Measurements from ENCODE around the gene SNTA1. TPM values are rescaled to one million over a fixed set of nuclear protein-coding genes. Genes with fewer than 3 reads are reported as not detected.

Gene SNTA1
- total RNA-seq, 1 experiment from 2014 or later, result 7.6 TPM

DNA sequence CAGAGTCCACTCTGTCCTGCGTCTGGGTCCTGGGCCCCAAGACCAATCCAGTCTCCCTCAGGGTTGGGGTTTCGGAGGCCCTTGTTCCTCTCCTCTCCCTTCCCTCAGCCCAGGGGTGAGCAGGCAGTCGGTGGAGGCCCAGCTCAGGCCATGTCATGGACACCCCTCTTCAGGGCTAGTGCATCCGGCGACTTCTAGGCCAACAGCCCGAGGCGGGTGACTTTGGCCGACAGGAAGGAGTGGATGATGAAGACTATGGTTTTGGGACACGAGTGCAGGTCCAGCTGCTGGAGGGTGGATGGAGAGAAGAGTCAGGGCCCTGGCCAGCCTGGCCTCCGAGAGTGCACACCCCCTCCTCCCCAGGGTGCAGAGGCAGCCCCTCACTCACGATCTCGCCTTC lies 35.2 kb downstream of the SNTA1 start:
- no peaks in the 10 kb centered on the region for H3K4me1 ChIP-seq (replicated peaks; ENCODE audit: insufficient read depth)
- ChIA-PET CTCF (no interaction called here), POLR2A (ENCODE audit: unreplicated experiment) (no interaction called here)
- H2AFZ ChIP-seq, result no peak overlapping the region
- no peaks in the 10 kb centered on the region for H3K36me3 ChIP-seq (ENCODE audit: low read depth)
- H3K4me2 ChIP-seq, result no peak overlapping the region
- no peak for DNase-seq
- H3K4me3 ChIP-seq, result no peak overlapping the region
- H3K79me2 ChIP-seq (ENCODE audit: low read depth), result no peaks in the 10 kb centered on the region
- TF ChIP-seq, protein P1, sequence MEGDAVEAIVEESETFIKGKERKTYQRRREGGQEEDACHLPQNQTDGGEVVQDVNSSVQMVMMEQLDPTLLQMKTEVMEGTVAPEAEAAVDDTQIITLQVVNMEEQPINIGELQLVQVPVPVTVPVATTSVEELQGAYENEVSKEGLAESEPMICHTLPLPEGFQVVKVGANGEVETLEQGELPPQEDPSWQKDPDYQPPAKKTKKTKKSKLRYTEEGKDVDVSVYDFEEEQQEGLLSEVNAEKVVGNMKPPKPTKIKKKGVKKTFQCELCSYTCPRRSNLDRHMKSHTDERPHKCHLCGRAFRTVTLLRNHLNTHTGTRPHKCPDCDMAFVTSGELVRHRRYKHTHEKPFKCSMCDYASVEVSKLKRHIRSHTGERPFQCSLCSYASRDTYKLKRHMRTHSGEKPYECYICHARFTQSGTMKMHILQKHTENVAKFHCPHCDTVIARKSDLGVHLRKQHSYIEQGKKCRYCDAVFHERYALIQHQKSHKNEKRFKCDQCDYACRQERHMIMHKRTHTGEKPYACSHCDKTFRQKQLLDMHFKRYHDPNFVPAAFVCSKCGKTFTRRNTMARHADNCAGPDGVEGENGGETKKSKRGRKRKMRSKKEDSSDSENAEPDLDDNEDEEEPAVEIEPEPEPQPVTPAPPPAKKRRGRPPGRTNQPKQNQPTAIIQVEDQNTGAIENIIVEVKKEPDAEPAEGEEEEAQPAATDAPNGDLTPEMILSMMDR (conservative IDR thresholded peaks at IDR 0.05), result no peak
- TF ChIP-seq EZH2 (IDR thresholded peaks at IDR 0.05; ENCODE audit: low read depth), result no peak
- H3K27me3 ChIP-seq (ENCODE audit: insufficient read depth, low read depth), result no peaks in the 10 kb centered on the region
- no TSS peak for BruUV-seq (replicated peaks)
- intact Hi-C loops (cut with micrococcal nuclease; ENCODE audit: unreplicated experiment), result no loop called here
- H3F3A ChIP-seq (ENCODE audit: insufficient read depth, low read depth), result 0 out of 2 replicates have a peak, but pooled peaks cover 3% of the 10 kb centered on the region
- no peak overlapping the region for H3K27ac ChIP-seq
- H4K20me1 ChIP-seq (ENCODE audit: insufficient read depth), result no peaks in the 10 kb centered on the region
- H3K9me3 ChIP-seq (ENCODE audit: insufficient read depth, low read depth), result no peaks in the 10 kb centered on the region
- no peaks in the 10 kb centered on the region for H3K9me2 ChIP-seq (ENCODE audit: insufficient read depth)

DNA sequence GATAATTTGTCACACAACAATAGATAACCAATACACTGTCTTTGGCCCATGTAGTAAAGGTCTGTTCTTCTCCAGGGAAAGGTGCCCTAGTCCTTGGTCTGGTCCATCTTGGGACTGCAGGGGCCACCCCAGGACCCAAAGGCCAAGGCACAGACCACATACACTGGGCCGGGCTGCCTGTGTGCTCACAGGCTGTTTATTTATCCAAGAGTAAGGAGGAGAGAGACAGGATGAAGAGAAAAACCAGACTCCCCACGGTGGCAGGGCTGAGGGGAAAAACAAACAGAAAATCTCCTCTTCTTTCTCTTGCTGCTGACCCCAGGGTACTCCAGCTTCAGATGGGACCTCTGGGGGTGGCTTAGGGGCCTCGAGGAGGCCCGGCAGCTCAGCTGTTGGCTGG lies 35.8 kb downstream of the SNTA1 start:
- H3K4me2 ChIP-seq, result no peak overlapping the region
- ChIA-PET POLR2A (ENCODE audit: unreplicated experiment) (no interaction called here), CTCF (no interaction called here)

GRCh38 chr20:33407251-33407650 lies 36.3 kb downstream of the SNTA1 start:
- CTCF ChIA-PET, result no interaction called here
- POLR2A ChIA-PET (ENCODE audit: unreplicated experiment), result no interaction called here
- H3K4me2 ChIP-seq, result no peak overlapping the region

More for the DNA sequence above, 35.8 kb downstream of the SNTA1 start:
- intact Hi-C loops (cut with micrococcal nuclease; ENCODE audit: unreplicated experiment), result no loop called here
- H3K4me3 ChIP-seq, result no peak overlapping the region
- BruUV-seq (replicated peaks), result no TSS peak
- H3K27ac ChIP-seq, result no peak overlapping the region
- H3K36me3 ChIP-seq (ENCODE audit: low read depth), result no peaks in the 10 kb centered on the region
- 0 out of 2 replicates have a peak, but pooled peaks cover 3% of the 10 kb centered on the region for H3F3A ChIP-seq (ENCODE audit: insufficient read depth, low read depth)
- H3K4me1 ChIP-seq (replicated peaks; ENCODE audit: insufficient read depth), result no peaks in the 10 kb centered on the region
- no peak overlapping the region for H2AFZ ChIP-seq
- H4K20me1 ChIP-seq (ENCODE audit: insufficient read depth), result no peaks in the 10 kb centered on the region
- H3K79me2 ChIP-seq (ENCODE audit: low read depth), result no peaks in the 10 kb centered on the region
- H3K9me2 ChIP-seq (ENCODE audit: insufficient read depth), result no peaks in the 10 kb centered on the region
- TF ChIP-seq EZH2 (IDR thresholded peaks at IDR 0.05; ENCODE audit: low read depth), result no peak
- TF ChIP-seq, protein P1 (conservative IDR thresholded peaks at IDR 0.05), result no peak
- H3K9me3 ChIP-seq (ENCODE audit: insufficient read depth, low read depth), result no peaks in the 10 kb centered on the region
- DNase-seq, result no peak
- no peaks in the 10 kb centered on the region for H3K27me3 ChIP-seq (ENCODE audit: insufficient read depth, low read depth)

More at GRCh38 chr20:33407251-33407650, 36.3 kb downstream of the SNTA1 start:
- Histone ChIP-seq H3K79me2 (ENCODE audit: low read depth) (no peaks in the 10 kb centered on the region), H2AFZ (no peak overlapping the region), H3K9me2 (ENCODE audit: insufficient read depth) (no peaks in the 10 kb centered on the region), H3K4me1 (replicated peaks; ENCODE audit: insufficient read depth) (no peaks in the 10 kb centered on the region; the same call in 1 of the 2 replicates), H3F3A (ENCODE audit: insufficient read depth, low read depth) (0 out of 2 replicates have a peak, but pooled peaks cover 3% of the 10 kb centered on the region), H3K27ac (no peak overlapping the region), H3K9me3 (ENCODE audit: insufficient read depth, low read depth) (no peaks in the 10 kb centered on the region), H3K4me3 (no peak overlapping the region), H4K20me1 (ENCODE audit: insufficient read depth) (no peaks in the 10 kb centered on the region), H3K27me3 (ENCODE audit: insufficient read depth, low read depth) (no peaks in the 10 kb centered on the region), H3K36me3 (ENCODE audit: low read depth) (no peaks in the 10 kb centered on the region)
- no TSS peak for BruUV-seq (replicated peaks)
- DNase-seq, result no peak
- no peak for TF ChIP-seq EZH2 (IDR thresholded peaks at IDR 0.05; ENCODE audit: low read depth)
- TF ChIP-seq, protein P1 (conservative IDR thresholded peaks at IDR 0.05), result no peak
- intact Hi-C loops (cut with micrococcal nuclease; ENCODE audit: unreplicated experiment), result no loop called here

Measured in PC-9 (cell line).